HK-2 (cell line): ENCODE data around the gene EHD3.
A peak's percentile ranks its signal among the peaks of the same experiment; 100 is the strongest.

Experiments used
- DNase-seq: peaks from one replicate; pipeline ENCODE4 v3.0.0-alpha.2; 2018; ENCODE audit not compliant: unreplicated experiment

Gene EHD3

GRCh38 chr2:31235504-31235902 lies 1.6 kb downstream of the EHD3 start:
- no peak for DNase-seq

- no peak for DNase-seq
Measured at GRCh38 chr2:31236433-31237205, 2.7 kb downstream of the EHD3 start.

- DNase-seq, result no peak
Measured at GRCh38 chr2:31237348-31238017, 3.5 kb downstream of the EHD3 start.

GRCh38 chr2:31238126-31238905 lies 4.4 kb downstream of the EHD3 start:
- DNase-seq, result no peak

GRCh38 chr2:31238906-31239592 lies 5.1 kb downstream of the EHD3 start:
- DNase-seq, result no peak

- no peak for DNase-seq
Measured at GRCh38 chr2:31239593-31240177, 5.7 kb downstream of the EHD3 start.

- no peak for DNase-seq
Measured at GRCh38 chr2:31240381-31241365, 6.7 kb downstream of the EHD3 start.

GRCh38 chr2:31241625-31242270 lies 7.8 kb downstream of the EHD3 start:
- no peak for DNase-seq

GRCh38 chr2:31243053-31243452 lies 9.1 kb downstream of the EHD3 start:
- DNase-seq, result no peak

- no peak for DNase-seq
Measured at GRCh38 chr2:31244101-31244500, 10.1 kb downstream of the EHD3 start.

GRCh38 chr2:31246184-31246852 lies 12.4 kb downstream of the EHD3 start:
- DNase-seq, result no peak

GRCh38 chr2:31247711-31248110 lies 13.8 kb downstream of the EHD3 start:
- DNase-seq, result peak; percentile 70

- no peak for DNase-seq
Measured at GRCh38 chr2:31248139-31248538, 14.2 kb downstream of the EHD3 start.

GRCh38 chr2:31249009-31249690 lies 15.2 kb downstream of the EHD3 start:
- no peak for DNase-seq

GRCh38 chr2:31251018-31251417 lies 17.1 kb downstream of the EHD3 start:
- DNase-seq, result no peak

GRCh38 chr2:31251851-31252250 lies 17.9 kb downstream of the EHD3 start:
- no peak for DNase-seq

- DNase-seq, result peak; percentile 43
Measured at GRCh38 chr2:31253356-31254131, 19.6 kb downstream of the EHD3 start.
